GM12801 (cell line): ENCODE measurements around the gene SMC3.

Experiments used
- CTCF ChIP-seq: IDR thresholded peaks from one replicate; pipeline ENCODE4 v1.5.1; 2011; ENCODE audit warnings: control low read depth; ENCODE audit not compliant: insufficient read length; ENCODE audit errors: extremely low read depth

Gene SMC3

GRCh38 chr10:110571093-110571743, 3.7 kb downstream of the SMC3 start:
- TF ChIP-seq CTCF: no peak

- no peak for TF ChIP-seq CTCF
Measured at GRCh38 chr10:110572862-110573261, 5.4 kb downstream of the SMC3 start.

- no peak for TF ChIP-seq CTCF
Measured at GRCh38 chr10:110574420-110574819, 6.9 kb downstream of the SMC3 start.

- TF ChIP-seq CTCF: no peak
Measured at GRCh38 chr10:110576220-110576619, 8.7 kb downstream of the SMC3 start.

- no peak for TF ChIP-seq CTCF
Measured at GRCh38 chr10:110577056-110577455, 9.6 kb downstream of the SMC3 start.

- no peak for TF ChIP-seq CTCF
Measured at GRCh38 chr10:110584006-110584405, 16.5 kb downstream of the SMC3 start.

GRCh38 chr10:110591760-110592159, 24.3 kb downstream of the SMC3 start:
- TF ChIP-seq CTCF: no peak
